Fibroblast of the conjunctiva (primary cell): ENCODE measurements around the gene HOXC10.

Experiments
- DNase-seq: peaks from one replicate; pipeline ENCODE4 v3.0.0-alpha.2; 2010; ENCODE audit warnings: low read depth

The HOXC10 gene

DNA sequence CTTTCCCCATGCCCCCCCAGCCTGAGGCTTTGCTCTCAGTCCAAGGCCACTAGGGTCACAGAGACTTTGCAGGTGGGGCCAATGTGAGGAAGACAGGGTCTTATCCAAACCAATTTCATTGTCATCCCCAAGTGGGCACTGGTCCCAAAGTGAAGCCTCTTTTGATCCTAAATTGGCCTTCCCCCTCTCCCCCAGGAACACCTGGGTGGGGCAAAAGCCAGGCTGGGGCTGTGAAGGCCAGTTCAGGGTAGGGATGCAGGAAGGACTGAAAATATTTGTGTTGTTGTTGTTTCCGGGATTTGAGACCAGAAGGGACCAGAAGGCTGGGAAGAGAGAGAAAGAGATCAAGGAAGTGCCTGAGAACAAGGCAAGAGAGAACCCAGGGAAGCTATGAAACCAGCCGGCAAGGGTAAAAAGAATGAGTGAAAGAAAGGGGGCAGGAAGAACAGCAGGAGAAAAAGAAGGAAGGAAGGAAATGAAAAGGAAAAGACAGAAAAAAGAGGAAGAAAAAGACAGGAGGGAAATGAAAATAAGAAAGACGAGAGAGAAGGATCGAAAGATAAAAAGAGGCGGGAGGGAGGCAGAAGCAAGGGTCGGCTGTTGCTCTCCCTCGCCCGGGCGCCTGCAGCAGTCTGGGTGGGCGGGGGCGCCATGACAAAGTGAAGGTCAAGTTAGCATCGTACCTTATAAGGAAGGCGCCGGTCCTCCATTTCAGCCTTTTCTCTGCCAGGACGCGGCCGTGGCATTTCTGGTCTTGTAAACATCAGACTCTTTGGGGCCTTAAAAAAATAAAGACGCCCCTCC is 19.5 kb upstream of the HOXC10 start:
- no peak for DNase-seq

DNA sequence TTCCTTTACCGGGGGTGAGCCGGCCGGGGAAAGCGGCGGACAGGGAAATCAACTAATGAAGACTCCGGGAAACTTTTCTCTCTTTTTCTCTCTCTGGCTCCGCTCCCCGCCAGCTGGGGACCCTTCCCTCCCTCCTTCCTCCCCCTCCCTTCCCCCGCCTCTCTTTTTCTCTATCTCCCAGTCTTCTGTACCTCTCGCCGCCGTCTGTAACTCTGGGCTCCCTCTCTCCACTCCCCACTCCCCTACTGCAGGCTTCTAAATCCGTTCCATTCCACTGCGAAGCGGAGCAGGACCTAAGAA is 18.9 kb upstream of the HOXC10 start:
- no peak for DNase-seq

DNA sequence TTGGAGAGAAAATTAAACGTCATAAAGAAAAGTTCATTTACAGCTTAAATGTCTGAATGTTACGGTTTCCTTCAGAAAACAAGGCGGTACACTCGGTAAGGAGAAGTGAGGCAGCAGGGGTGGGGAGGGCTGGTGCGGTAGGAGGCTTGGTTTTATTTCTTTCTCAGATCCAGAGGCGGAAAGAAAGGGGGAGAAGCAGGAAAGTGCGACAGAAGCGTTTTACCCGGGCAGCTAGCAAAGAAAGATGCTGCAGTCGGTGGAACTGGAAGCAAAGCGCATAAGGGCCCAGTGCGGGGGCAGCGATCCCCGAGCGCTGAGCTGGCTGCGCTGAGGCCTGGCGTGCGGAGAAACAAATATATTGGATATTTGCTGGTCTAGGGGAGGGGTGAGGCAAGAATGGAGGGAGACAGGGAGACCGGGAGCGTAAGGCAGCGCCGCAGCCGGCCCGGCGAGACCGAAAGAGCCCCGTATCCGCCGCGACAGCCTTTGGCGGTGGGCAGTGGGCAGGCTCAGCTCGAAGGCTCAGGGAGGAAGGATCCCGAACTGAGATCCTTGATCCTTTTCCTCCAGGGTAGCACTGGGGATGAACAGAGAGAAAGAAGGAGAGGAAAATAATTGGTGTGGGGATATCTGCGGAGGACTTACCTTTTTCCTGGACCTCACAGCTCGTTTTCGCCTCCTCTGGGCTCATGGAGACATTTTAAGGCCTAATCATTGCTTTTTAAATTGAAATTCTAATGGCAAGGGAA is 18.4 kb upstream of the HOXC10 start:
- DNase-seq, result no peak

DNA sequence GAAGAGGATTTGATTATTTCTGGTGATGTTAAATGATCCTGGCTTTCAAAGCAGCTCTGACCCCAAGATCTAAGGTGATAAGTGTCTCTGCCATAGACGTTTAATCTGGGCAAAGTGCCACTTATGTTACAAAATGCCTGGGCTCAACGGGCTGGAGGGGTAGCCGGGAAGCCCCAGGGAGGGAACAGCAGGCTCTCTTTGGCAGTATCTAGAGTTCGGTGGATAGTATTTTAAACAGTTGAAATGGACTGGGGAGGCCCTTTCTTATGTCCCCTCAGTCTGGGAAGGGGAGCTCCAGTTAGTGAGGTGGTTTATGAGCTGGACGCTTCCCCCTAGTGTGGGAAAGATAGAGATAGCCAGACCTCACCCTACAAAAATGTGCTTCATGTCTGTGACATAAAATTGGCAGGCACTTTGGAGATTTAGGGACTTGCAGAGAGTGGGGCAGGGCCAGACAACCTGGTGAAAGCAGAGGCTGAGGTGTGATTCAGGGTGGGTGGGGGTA is 17.5 kb upstream of the HOXC10 start:
- DNase-seq, result no peak

DNA sequence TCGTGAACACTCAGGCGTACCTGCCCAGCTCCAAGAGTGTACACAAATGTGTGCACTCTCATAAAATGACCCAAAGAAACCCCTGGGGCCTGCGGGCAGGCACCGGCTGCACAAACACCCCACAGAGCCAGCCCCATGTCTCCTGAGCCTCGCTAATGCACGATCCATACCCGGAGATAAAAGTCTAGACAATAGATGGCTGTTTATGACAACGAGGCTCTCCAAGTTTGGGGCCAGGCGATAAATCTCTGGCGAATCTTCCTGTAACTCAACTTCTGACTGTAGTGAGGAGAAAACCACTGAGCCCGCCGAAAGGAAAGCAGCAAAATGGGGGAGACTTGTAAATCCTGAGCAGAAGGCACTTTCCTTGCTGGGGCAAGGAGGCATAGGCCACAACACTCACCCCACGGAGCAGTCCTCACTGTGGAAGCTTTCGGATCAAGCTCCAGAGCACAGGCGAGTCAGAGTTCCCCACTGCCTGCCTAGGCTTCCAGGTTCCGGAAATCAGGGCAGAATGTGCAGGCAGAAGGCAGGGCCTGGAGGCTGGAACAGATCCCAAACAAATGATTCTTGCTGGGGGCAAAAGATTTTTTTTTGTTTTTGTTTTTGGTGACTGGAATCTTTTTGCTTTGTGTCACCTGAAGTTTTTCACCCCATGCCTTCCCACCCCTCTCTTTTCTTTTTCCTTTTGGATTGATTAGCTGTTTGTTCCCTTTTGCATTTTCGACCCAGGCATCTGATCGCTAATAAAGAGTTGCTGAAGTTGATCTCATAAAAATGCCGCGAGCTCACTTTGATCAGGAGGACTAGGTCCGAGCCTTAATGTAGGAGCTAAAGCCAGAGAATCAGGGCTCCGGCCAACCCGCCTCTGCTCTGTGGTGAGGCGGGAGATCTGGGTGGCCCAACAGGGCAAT is 16.5 kb upstream of the HOXC10 start:
- DNase-seq, result no peak

DNA sequence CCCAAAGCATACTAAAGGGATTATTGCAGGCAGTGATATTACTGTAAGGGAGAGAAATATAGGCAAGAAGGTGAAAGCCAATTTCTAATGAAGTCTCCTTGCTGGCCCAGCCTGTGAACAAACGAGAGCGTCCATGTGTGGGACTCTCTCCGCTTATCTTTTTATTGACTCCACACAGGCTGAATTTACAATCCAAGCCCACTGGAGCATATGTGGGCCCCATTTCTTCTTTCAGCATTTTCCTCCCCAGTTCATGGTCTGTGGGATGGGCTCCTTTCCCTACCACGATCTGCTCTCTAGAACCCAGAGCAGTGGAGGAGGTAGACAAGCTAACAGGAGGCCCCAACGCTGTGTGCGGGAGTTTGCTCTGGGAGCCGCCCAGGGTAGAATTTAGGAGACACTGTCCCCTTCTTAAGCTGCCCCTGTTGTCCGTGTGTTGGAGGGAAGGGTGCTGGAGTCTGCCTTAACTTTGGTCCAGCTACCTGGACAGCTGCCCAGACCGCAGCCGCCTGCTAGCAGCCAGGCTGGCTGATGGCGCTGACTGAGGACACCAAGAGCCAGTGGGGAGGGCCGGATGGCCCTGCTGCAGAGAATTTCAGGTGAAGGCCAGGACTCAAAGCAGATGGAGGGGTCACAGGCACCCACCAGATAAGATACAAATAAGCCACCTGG is 15.2 kb upstream of the HOXC10 start:
- DNase-seq, result no peak

DNA sequence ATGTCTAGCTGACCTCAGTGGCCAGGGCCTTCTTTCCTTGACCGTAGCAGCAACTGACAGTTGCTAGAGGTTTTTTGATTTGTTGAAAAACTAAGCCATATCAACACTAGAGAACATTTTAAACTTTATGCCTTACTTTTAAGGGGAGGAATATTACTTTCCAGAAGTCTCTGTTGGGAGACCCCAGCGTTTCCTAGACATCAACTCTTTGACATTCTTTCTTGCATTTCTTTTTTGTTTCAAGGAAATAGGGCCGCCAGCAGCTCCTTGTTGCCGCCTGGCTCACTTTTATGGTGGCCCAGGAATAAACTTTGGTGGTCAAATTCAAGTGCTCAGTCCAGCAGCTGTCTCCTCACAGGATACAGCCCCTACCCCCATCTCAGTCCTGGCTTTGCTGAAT is 14.5 kb upstream of the HOXC10 start:
- DNase-seq, result no peak

DNA sequence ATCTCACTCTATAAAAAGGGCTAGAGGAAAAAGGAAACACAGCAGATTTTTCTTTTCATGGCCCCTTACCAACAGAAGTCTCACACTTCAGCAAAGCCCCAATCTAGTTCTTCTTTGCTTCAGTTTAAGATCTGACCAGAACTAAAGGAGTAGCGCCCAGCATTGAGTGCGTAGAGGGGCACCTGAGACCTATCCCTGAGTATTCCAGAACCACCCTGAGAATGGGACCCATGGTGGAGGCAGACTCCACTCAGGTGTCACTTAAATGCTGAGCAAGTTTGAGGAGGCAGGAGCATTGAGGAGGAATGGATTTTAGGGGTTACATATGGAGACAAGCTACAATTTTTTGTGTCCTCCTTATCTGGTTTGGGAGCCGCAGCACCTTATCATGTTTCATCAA is 13.8 kb upstream of the HOXC10 start:
- DNase-seq, result no peak

DNA sequence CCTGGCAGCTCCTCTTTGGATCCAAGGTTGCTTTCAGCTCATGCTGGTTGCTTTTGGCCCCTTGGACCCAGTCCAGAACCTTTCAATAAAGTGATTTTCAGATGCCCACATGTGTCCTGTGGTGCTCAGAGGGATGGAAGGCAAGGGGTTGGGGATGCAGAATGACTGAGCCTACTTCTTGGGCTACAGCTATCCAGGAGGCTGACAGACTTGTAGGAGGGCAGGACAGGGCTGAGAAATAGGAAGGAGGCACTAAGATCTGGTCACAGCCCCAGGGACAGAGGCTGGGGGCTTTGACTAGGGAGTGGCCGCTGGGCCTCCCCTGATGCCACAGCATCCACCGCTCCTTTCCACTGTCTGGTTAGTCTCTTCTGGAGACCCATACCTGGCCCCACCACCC is 13.3 kb upstream of the HOXC10 start:
- no peak for DNase-seq

DNA sequence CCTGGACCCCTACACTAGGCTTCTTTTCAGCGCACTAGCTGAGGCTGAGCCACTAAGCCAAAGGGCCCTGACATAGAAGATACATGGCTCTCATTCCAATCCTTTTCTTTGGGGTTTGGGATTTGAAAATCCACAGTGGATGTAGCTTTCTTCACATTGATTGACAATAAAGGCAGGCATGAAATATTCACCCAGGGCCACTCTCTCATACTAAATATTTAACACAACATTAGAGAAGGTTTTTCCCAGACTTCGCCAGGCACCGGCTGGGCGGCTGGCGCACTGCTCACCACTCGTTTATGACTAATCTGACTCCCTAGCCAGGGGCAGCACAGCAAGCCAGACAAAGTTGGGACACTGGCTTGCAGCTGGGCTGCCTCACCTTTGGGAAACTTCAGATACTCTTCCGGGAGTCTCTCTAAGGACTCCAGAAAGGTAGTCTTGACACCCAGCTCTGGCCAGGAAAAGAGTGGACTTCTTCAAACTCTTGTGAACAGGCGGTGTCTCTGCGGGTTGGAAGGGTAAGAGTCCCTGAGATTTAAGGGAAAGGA is 12.7 kb upstream of the HOXC10 start:
- no peak for DNase-seq

DNA sequence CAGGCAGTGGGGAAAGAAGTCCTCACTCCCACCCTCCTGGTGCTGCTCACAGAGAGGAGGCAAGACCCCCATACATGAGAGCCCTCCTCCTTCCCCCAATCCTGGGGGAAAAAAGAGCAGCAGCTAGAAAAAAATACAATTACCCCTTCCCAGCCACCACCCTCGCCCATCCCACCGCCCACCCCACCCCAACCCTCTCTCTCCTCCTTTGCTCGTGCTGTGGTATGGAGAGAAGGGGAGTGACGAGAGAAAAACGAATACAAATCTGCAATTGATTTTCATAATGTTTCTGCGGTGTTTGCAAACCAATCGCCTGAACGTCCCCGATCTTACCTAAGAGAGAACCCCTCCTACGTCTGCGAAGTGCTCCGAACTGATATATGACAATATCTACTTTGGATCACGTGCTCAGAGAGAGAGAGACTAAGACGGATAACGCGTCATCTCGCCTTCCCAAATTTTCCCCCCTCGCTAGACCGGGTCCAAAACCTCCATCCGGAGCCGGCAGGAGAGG is 12.2 kb upstream of the HOXC10 start, which contains the start of gene HOXC11:
Gene HOXC11 (plus strand): TSS at position 405 of the 514 bp plus-strand sequence. CDS start 116 bp downstream, outside the sequence.
- no peak for DNase-seq

DNA sequence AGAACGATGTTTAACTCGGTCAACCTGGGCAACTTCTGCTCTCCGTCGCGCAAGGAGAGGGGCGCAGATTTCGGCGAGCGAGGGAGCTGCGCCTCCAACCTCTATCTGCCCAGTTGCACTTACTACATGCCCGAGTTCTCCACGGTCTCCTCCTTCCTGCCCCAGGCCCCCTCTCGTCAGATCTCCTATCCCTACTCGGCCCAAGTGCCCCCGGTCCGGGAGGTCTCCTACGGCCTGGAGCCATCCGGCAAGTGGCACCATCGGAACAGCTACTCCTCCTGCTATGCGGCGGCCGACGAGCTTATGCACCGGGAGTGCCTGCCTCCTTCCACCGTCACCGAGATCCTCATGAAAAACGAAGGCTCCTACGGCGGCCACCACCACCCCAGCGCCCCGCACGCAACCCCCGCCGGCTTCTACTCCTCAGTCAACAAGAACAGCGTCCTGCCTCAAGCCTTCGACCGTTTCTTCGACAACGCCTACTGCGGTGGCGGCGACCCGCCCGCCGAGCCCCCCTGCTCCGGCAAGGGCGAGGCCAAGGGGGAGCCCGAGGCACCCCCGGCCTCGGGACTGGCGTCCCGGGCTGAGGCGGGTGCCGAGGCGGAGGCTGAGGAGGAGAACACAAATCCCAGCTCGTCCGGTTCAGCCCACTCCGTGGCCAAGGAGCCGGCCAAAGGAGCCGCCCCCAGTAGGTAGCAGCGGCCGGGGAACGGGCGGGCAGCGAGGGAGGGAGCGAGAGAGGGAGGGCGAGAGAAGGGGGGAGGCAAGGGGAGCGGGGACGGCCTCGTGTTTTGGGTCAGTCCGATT is 11.5 kb upstream of the HOXC10 start:
- DNase-seq, result no peak

DNA sequence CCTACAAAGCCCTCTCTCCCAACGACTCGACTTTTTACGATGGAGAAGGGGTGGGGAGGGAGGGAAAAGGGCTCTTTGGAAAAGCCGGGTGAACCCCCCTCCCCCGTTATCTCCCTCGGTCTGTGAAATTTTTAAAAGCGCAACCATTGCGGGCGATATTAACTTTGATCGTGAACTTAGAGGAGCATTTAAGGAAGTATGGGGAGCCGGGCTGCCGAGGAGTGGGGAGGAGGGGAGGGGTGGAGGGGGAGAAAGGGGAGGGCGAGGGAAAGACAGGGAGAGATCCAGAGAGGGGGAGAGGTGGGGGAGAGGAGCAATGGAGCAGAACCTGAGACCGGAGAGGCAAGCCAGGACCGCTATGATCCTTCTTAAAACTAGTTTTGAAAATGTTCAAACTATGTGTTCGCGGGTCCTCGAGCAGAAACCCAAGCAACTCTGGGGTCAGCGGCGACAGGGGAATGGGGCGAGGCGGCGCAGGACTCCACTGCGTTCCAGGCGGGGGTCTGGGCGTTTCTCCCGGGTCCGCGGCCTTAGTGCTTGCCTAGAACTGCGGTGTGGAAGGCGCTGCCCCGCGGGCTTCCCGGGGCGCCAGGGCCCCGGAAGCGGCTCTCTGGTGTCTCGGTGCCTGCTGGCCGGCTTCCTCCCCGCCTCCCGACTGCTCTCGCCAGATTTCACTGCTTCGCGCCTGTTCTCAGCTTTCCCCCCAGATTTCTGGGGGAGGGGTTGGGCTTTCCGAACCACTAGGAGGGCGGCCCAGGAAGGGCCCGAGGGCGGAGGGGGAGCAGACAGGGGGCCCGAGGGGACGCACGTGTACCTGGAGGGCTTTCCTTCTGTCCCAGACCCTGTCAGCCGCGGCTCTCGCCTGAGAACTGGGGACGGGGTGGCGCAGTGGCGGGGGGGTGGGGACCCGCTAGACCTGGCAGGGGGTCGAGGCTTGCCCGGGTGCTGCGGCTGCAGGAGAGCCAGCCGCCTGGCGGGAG is 10.6 kb upstream of the HOXC10 start, which contains the start of gene HOTAIR:
Gene HOTAIR (minus strand): TSS at position 871 of the 980 bp plus-strand sequence.
- no peak for DNase-seq

DNA sequence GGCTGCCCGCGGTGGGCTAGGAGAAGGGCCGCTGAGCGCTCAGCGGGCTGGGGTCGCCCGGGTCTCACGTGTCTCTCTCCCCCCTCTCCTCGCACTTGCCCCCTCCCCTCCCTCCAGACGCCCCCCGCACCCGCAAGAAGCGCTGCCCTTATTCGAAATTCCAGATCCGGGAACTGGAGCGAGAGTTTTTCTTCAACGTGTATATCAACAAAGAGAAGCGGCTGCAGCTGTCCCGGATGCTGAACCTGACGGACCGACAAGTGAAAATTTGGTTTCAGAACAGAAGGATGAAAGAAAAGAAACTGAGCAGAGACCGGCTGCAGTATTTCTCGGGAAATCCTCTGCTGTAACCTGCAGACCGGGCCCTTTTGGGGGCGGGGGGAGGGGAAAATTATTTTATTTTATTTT is 9.9 kb upstream of the HOXC10 start:
- DNase-seq, result no peak

DNA sequence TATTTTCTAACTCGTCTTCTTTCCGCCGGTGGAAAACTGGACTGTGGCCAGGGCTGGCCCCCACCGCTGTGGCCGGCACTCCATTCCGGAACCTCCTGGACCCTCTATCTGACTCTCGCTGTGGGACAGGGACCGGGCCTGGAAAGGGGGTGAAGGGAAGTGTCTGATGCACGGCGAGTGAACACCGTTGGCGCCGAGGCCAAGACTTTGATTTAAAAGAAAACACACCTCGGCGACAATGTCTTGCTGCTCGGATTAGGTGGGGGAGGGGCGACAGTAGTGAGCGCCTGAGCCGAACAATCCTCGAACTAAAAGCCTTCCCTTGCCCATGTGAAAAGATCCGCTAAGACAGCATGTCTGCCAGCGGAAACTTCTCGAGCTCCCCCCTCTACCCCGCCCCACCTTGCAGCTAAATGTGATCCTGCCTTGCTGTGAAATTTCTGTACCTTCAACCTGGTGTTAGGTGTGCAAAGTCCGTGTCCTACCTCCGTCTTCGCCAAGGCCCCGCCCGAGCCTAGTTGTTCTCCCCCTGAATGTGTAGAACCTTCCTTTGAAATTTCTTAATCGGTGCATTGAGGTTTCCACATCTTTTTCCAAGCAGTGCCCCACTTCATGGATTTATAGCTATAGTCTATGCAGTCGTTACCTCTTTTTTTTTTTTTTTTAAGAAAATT is 9.3 kb upstream of the HOXC10 start:
- no peak for DNase-seq

DNA sequence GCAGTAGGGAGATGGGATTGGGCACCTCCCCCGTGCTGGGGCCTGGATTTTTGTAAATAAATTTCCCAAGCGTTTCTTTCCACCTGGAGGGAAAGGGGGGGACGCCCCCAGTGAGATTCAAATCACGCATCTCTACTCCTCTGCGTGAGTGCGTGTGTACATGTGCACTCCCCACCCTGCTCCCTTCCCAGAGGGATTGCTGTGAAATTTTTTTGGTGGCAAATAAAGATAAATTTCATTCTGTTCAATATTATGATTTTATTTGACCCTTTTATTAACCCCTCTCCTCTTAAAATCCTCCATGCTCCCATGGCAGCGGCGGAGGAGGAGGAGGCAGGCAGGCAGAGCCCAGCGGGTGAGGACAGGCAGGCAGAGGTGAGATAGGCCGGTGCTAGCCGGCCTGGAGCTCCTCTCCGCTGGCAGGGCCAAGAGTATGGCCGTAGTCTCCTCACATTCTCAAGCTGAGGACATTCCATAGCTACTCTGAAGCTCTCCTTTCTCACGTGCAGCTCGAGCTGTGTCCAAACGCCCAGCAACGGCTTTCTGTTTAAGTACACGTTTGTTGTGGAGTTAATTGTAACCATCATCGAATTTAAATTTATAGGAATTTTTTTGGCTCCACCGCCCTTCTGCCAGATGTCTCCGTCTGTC is 8.6 kb upstream of the HOXC10 start:
- DNase-seq, result no peak

DNA sequence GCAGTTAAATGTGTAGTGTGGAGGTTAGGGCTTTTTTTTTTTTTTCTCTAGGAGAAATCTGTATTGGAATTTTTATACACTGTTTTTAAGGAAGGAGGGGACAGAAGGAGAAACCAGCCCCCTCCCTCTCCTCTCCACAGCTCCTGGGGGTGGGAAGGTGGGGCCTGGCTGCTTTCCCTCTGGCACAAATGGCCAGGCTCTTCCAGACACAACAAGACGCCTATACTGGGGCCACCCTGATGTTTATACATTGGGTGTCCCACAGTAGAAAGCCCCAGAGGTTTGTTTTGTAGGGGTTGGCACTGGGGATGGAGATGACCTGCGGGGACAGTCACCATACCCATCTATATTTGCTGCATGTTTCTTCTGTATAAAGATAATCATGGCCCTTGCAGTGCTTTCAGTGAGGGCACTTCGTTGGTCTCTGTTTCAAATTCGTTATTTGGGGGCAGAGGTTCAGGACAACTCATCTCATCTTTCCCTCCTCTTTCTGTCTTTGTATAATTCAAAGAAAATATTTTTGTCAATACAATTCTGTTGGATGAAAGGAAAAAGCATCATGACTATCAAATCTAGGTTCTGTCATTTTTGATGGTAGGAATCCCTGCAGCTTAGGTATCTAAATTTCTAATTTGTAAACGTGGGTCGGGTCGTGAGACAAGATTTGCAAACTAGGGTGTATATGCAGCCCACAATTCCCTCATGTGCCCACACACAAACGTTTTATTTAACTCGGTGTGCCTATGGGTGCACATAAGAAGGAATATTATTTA is 7.9 kb upstream of the HOXC10 start:
- DNase-seq, result no peak
